Measurements from ENCODE around the gene HACD1. TPM values are rescaled to one million over a fixed set of nuclear protein-coding genes. Genes with fewer than 3 reads are reported as not detected.

HACD1 gene
- total RNA-seq, 2 donors from 2014 or later = 12.1 to 35.3 TPM

GRCh38 chr10:17644485-17644943 is 27.3 kb upstream of the HACD1 start:
- peak overlapping the region; percentile 96 to 97 for H3K27ac ChIP-seq
- no peaks in the 10 kb centered on the region for H3K4me1 ChIP-seq (replicated peaks)
- H3K27me3 ChIP-seq (replicated peaks; ENCODE audit: insufficient read depth) = no peaks in the 10 kb centered on the region
- DNase-seq (ENCODE audit: low spot score) = no peak
- peak overlapping the region; percentile 59 to 63 for H3K4me3 ChIP-seq
- under 1% methylated on average over 9 of the region's 9 CpGs for WGBS
- H3K9me3 ChIP-seq = no peaks in the 10 kb centered on the region
- TF ChIP-seq POLR2A (IDR thresholded peaks at IDR 0.05) (no peak), CTCF (IDR thresholded peaks at IDR 0.05) (no peak), POLR2AphosphoS5 (IDR thresholded peaks at IDR 0.05) (no peak)
- intact Hi-C loops (cut with DNase I) = no loop called here
- no peaks in the 10 kb centered on the region for H3K36me3 ChIP-seq

GRCh38 chr10:17643755-17644484 is 26.7 kb upstream of the HACD1 start, which contains the start of gene STAM:
Gene STAM (plus strand): TSS chr10:17644151. CDS start chr10:17644340, 189 bp downstream.
- WGBS = under 1% methylated on average over 37 of the region's 37 CpGs
- H3K4me3 ChIP-seq = peak within 1 kb of the TSS; percentile 59 to 63
- no peaks in the 10 kb centered on the region for H3K36me3 ChIP-seq
- H3K27me3 ChIP-seq (replicated peaks; ENCODE audit: insufficient read depth) = no peaks in the 10 kb centered on the region
- H3K4me1 ChIP-seq (replicated peaks) = no peaks in the 10 kb centered on the region
- peak; percentile 18 for TF ChIP-seq POLR2A (IDR thresholded peaks at IDR 0.05)
- peak in 1 of 4 experiments; percentile 11 for TF ChIP-seq CTCF (IDR thresholded peaks at IDR 0.05)
- TF ChIP-seq POLR2AphosphoS5 (IDR thresholded peaks at IDR 0.05) = peak; percentile 81
- H3K9me3 ChIP-seq = no peaks in the 10 kb centered on the region
- peak within 1 kb of the TSS; percentile 96 to 97 for H3K27ac ChIP-seq
- intact Hi-C loops (cut with DNase I) = no loop called here
- peak; percentile 77 for DNase-seq (ENCODE audit: low spot score)

- no peaks in the 10 kb centered on the region for H3K4me1 ChIP-seq (replicated peaks)
- DNase-seq (ENCODE audit: low spot score) = peak; percentile 55
- H3K4me3 ChIP-seq = peak overlapping the region; percentile 59 to 63
- WGBS = 0% methylated on average over 13 of the region's 13 CpGs
- peak overlapping the region; percentile 96 to 97 for H3K27ac ChIP-seq
- no peaks in the 10 kb centered on the region for H3K36me3 ChIP-seq
- no peaks in the 10 kb centered on the region for H3K9me3 ChIP-seq
- H3K27me3 ChIP-seq (replicated peaks; ENCODE audit: insufficient read depth) = no peaks in the 10 kb centered on the region
- intact Hi-C loops (cut with DNase I) = no loop called here
- TF ChIP-seq CTCF (IDR thresholded peaks at IDR 0.05) = no peak
- TF ChIP-seq POLR2AphosphoS5 (IDR thresholded peaks at IDR 0.05) = no peak
- TF ChIP-seq POLR2A (IDR thresholded peaks at IDR 0.05) = no peak
Observed at GRCh38 chr10:17643339-17643754, 26.2 kb upstream of the HACD1 start.

GRCh38 chr10:17640331-17640816 is 23.2 kb upstream of the HACD1 start:
- 97% methylated on average over 4 of the region's 4 CpGs for WGBS
- H3K9me3 ChIP-seq = no peaks in the 10 kb centered on the region
- TF ChIP-seq POLR2A (IDR thresholded peaks at IDR 0.05) (no peak), POLR2AphosphoS5 (IDR thresholded peaks at IDR 0.05) (no peak), CTCF (IDR thresholded peaks at IDR 0.05) (no peak)
- no peaks in the 10 kb centered on the region for H3K27me3 ChIP-seq (replicated peaks; ENCODE audit: insufficient read depth)
- no peaks in the 10 kb centered on the region for H3K36me3 ChIP-seq
- no peak overlapping the region for H3K4me3 ChIP-seq
- intact Hi-C loops (cut with DNase I) = no loop called here
- no peak overlapping the region for H3K27ac ChIP-seq
- H3K4me1 ChIP-seq (replicated peaks) = no peaks in the 10 kb centered on the region
- no peak for DNase-seq (ENCODE audit: low spot score)

Data from prostate gland (tissue), 2 donors.